Large intestine (tissue), 3 donors: ENCODE measurements around the gene PEX6. TPM values are rescaled to one million over a fixed set of nuclear protein-coding genes. Genes with fewer than 3 reads are reported as not detected.
"Not testable (repeated sequence)": the region's sequence is repeated elsewhere in the genome, so short reads cannot be mapped to it uniquely, and the experiment has no call there.

Source experiments
- DNase-seq, 2 donors: peaks; one replicate each; pipeline versions ENCODE4 v3.0.0 to v3.0.0-alpha.2; 2013
- H3K27ac ChIP-seq: one replicate; pipeline ENCODE4 v1.5.1; 2013; ENCODE audit warnings: low read length
- H3K27me3 ChIP-seq: 2 replicates; pipeline ENCODE4 v1.6.1; 2013; ENCODE audit warnings: low read length; ENCODE audit not compliant: control insufficient read depth, insufficient read depth
- H3K36me3 ChIP-seq: 2 replicates; pipeline ENCODE4 v1.6.1; 2013; ENCODE audit warnings: low read length; ENCODE audit not compliant: control insufficient read depth, insufficient read depth
- H3K4me1 ChIP-seq: one replicate; pipeline ENCODE4 v1.6.1; 2013; ENCODE audit warnings: low read length; ENCODE audit not compliant: control insufficient read depth, insufficient read depth
- H3K4me3 ChIP-seq: one replicate; pipeline ENCODE4 v1.5.1; 2013; ENCODE audit warnings: low read length
- H3K9me3 ChIP-seq: one replicate; pipeline ENCODE4 v1.6.1; 2013; ENCODE audit warnings: mild to moderate bottlenecking, low read depth, low read length, moderate library complexity; ENCODE audit not compliant: control insufficient read depth
- whole genome bisulfite sequencing: methylation state at CpG from one replicate; pipeline ENCODE4 v1.1.5; 2013; ENCODE audit warnings: low lambda C conversion rate; ENCODE audit not compliant: insufficient coverage; 5-methylcytosine and 5-hydroxymethylcytosine counted together
- polyA plus RNA-seq: library from polyadenylated mRNA; unstranded; fragments of 120-200 nt; gene quantifications from one replicate; pipeline ENCODE4 v1.2.1, GENCODE V29; 2013

Gene PEX6
- polyA plus RNA-seq, 1 donor: 35.7 TPM

DNA sequence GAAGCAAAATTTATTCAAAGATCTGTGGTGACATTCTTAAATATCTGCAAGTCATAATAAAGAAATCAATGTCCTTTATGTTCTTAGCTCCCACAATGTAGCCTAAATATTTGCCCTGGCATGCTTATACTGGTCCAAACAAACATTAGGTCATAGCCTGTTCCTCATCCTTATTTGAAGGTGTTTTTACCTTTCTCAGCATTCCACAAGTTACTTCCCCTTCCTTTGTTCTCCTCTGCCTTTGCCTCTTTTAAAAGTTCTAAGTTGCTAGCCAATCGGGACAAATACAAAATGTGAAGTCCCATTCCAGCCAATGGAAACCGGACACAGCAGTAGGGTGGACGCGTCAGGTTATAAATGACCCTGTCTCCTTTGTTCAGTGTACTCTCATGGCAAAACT, 24.6 kb downstream of the PEX6 start:
- H3K36me3 ChIP-seq, H3K9me3 ChIP-seq, H3K27me3 ChIP-seq, DNase-seq, H3K4me1 ChIP-seq, H3K27ac ChIP-seq, H3K4me3 ChIP-seq: not testable (repeated sequence)
- no CpG with 5 or more reads among the region's 4 CpGs for WGBS

- Histone ChIP-seq H3K9me3 (no peaks in the 10 kb centered on the region), H3K27me3 (no peaks in the 10 kb centered on the region), H3K4me3 (no peak overlapping the region), H3K27ac (no peak overlapping the region), H3K36me3 (no peaks in the 10 kb centered on the region), H3K4me1 (no peaks in the 10 kb centered on the region)
- WGBS: 100% methylated on average over 3 of the region's 4 CpGs
- DNase-seq: no peak
These were observed 26.6 kb downstream of the PEX6 start for GRCh38 chr6:42952389-42952788.

DNA sequence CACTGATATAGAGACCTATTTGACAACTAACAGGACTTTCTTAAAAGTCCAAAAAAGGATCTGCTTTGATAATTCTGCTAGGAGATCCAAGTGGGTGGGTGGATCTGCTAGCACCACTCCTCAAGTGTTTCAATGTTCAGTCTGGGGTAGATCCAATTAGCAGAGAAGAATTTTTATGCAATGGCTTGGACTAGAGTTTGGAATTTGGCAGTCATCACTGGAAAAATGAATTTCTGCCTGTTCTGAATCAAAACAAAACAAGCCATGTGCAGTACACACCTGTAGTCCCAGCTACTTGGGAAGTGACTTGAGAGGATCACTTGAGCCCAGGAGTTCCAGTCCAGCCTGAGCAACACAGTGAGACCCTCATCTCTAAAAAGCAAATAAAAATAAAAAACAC, 31.0 kb downstream of the PEX6 start:
- no peak for DNase-seq
- no peaks in the 10 kb centered on the region for H3K27me3 ChIP-seq
- no peaks in the 10 kb centered on the region for H3K9me3 ChIP-seq
- H3K36me3 ChIP-seq: peaks cover 4% of the 10 kb centered on the region
- no peak overlapping the region for H3K4me3 ChIP-seq
- no peak overlapping the region for H3K27ac ChIP-seq
- no peaks in the 10 kb centered on the region for H3K4me1 ChIP-seq

- H3K9me3 ChIP-seq: no peaks in the 10 kb centered on the region
- H3K4me3 ChIP-seq: no peak overlapping the region
- H3K27ac ChIP-seq: no peak overlapping the region
- 17% methylated on average over 1 of the region's 7 CpGs for WGBS
- H3K4me1 ChIP-seq: peaks cover 15% of the 10 kb centered on the region
- H3K36me3 ChIP-seq: peaks cover 33% of the 10 kb centered on the region
- H3K27me3 ChIP-seq: no peaks in the 10 kb centered on the region
- no peak for DNase-seq
These were observed 36.5 kb downstream of the PEX6 start for GRCh38 chr6:42942444-42942843.

DNA sequence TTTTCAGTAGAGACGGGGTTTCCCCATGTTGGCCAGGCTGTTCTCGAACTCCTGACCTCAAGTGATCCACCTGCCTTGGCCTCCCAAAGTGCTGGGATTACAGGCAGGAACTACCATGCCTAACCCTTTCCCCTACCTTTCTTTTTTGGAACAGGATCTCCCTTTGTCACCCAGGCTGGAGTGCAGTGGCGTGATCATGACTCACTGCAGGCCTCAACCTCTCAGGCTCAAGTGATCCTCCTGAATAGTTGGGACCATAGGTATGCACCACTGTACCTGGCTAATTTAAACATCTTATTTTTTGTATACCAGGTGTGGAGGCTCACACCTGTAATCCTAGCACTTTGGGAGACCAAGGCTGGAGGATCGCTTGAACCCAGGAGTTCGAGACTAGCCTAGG, 37.6 kb downstream of the PEX6 start:
- not testable (repeated sequence) for H3K9me3 ChIP-seq, H3K4me3 ChIP-seq, H3K27ac ChIP-seq, H3K27me3 ChIP-seq, DNase-seq
- Histone ChIP-seq H3K36me3 (peaks cover 44% of the 10 kb centered on the region), H3K4me1 (peaks cover 15% of the 10 kb centered on the region)
- WGBS: 100% methylated on average over 1 of the region's 5 CpGs

GRCh38 chr6:42940493-42941045, 38.4 kb downstream of the PEX6 start:
- DNase-seq: no peak
- Histone ChIP-seq H3K4me1 (peaks cover 15% of the 10 kb centered on the region), H3K4me3 (no peak overlapping the region), H3K9me3 (no peaks in the 10 kb centered on the region), H3K27ac (no peak overlapping the region), H3K36me3 (peaks cover 51% of the 10 kb centered on the region), H3K27me3 (no peaks in the 10 kb centered on the region)
- WGBS: no CpG with 5 or more reads among the region's 6 CpGs

DNA sequence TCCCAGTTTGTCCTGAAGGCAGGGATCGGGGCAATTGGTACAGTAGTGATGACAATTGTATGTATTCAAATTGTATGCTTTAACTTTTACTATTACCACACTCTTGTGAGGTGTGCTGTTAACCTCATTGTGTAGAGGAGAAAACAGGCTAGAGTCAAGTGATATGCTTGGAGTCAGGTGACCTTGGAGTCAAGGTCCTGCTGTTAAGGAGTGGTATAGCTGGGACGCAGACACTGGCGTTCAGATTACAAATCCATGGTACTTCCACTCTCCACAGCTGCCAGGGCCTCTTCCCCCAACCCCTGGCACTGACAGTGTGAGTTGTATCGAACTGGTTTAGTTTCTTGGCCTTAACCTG, 39.2 kb downstream of the PEX6 start:
- H3K4me1 ChIP-seq: peaks cover 15% of the 10 kb centered on the region
- peak; percentile 74 to 85 for DNase-seq
- no CpG with 5 or more reads among the region's 4 CpGs for WGBS
- no peaks in the 10 kb centered on the region for H3K27me3 ChIP-seq
- H3K4me3 ChIP-seq: no peak overlapping the region
- no peaks in the 10 kb centered on the region for H3K9me3 ChIP-seq
- H3K36me3 ChIP-seq: peaks cover 56% of the 10 kb centered on the region
- peak overlapping the region; percentile 52 for H3K27ac ChIP-seq

DNA sequence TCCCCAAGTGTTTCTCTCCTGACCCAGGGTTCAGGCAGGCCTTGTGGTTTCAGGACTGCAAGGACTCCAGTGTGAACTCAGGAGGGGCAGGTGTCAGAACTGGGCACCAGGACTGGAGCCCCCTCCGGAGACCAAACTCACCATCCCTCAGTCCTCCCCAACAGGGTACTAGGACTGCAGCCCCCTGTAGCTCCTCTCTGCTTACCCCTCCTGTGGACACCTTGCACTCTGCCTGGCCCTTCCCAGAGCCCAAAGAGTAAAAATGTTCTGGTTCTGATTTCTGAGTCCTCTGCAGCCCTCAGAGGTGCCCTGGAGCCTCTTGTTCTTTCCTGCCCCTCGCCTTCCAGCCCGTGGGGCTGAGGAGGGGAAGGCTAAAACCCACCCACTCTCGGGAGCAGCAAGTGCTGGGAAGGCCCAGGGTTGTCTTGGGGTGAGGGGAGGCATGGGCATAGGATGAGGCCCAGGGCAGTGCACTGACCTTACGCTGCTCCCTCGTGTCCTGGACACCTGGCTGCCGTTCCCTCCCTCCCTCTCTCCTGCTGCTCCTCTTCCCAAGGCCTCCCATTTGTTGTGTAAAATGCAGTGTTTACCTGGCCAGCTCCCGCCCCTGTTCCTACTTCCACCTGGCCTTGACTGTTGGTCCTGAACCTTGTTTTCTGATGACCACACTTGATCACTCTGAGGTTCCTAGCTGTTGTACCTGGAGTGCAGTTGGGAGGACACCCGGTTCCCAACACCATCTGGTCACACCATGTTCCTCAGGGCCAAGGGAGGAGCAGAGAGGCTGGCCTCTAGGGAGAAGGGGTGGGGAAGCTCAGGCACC, 39.8 kb downstream of the PEX6 start:
- no peaks in the 10 kb centered on the region for H3K9me3 ChIP-seq
- H3K4me3 ChIP-seq: no peak overlapping the region
- H3K4me1 ChIP-seq: peaks cover 15% of the 10 kb centered on the region
- no peaks in the 10 kb centered on the region for H3K27me3 ChIP-seq
- peaks cover 61% of the 10 kb centered on the region for H3K36me3 ChIP-seq
- WGBS: no CpG with 5 or more reads among the region's 9 CpGs
- DNase-seq: no peak
- H3K27ac ChIP-seq: peak overlapping the region; percentile 52

DNA sequence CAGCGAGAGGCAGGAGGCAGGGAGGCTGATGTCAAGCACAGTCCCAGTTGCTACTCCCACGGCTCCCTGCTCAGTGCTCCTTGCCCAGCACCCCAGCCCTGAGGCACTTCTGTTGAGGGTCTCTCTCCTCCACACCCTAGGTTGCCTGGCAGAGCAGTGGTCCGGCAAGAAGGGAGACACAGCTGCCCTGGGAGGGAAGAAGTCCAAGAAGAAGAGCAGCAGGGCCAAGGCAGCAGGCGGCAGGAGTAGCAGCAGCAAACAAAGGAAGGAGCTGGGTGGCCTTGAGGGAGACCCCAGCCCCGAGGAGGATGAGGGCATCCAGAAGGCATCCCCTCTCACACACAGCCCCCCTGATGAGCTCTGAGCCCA, 40.6 kb downstream of the PEX6 start:
- Histone ChIP-seq H3K36me3 (peaks cover 61% of the 10 kb centered on the region), H3K27ac (no peak overlapping the region), H3K9me3 (no peaks in the 10 kb centered on the region), H3K27me3 (no peaks in the 10 kb centered on the region), H3K4me1 (peaks cover 15% of the 10 kb centered on the region), H3K4me3 (no peak overlapping the region)
- WGBS: no CpG with 5 or more reads among the region's 5 CpGs
- DNase-seq: no peak

- H3K27ac ChIP-seq: no peak overlapping the region
- no peaks in the 10 kb centered on the region for H3K27me3 ChIP-seq
- WGBS: no CpG with 5 or more reads among the region's 13 CpGs
- H3K9me3 ChIP-seq: no peaks in the 10 kb centered on the region
- no peak overlapping the region for H3K4me3 ChIP-seq
- H3K4me1 ChIP-seq: peaks cover 19% of the 10 kb centered on the region
- peaks cover 61% of the 10 kb centered on the region for H3K36me3 ChIP-seq
- DNase-seq: no peak
These were observed 41.2 kb downstream of the PEX6 start for GRCh38 chr6:42937548-42938427.
